ENCODE measurements around the gene KCNH1. TPM values are rescaled to one million over a fixed set of nuclear protein-coding genes. Genes with fewer than 3 reads are reported as not detected.

The KCNH1 gene
- total and polyA plus RNA-seq, 9 of the 15 experiments (the other 6 are each of a cell fraction or from before 2014, with no cell fraction given) = not detected

- TF ChIP-seq MXI1 (IDR thresholded peaks at IDR 0.05; ENCODE audit: low read depth, low read length) (no peak), TSC22D4 (tag; IDR thresholded peaks at IDR 0.05) (no peak), USF1 (CRISPR knock-in tag; IDR thresholded peaks at IDR 0.05) (no peak), NCOA2 (IDR thresholded peaks at IDR 0.05; ENCODE audit: partially characterized antibody in 2 of 2) (no peak), ZNF277 (CRISPR knock-in tag; IDR thresholded peaks at IDR 0.05; ENCODE audit: borderline replicate concordance) (no peak), ETS2 (tag; IDR thresholded peaks at IDR 0.05; ENCODE audit: borderline replicate concordance, poor library complexity, severe bottlenecking) (no peak), ZBTB8A (IDR thresholded peaks at IDR 0.05; ENCODE audit: partially characterized antibody) (no peak), ZKSCAN1 (IDR thresholded peaks at IDR 0.05; ENCODE audit: low read depth, low read length) (no peak), KHSRP (IDR thresholded peaks at IDR 0.05) (no peak)
Measured at GRCh38 chr1:211037095-211037494, 96.9 kb downstream of the KCNH1 start (continued).
